Stomach (tissue), 4 donors: ENCODE results near the gene CENPN.

Source experiments
- EP300 ChIP-seq: sonication (generic); formaldehyde crosslinking; IDR thresholded peaks from one replicate; pipeline ENCODE4 v1.6.1; 2017; ENCODE audit warnings: antibody characterized with exemption
- POLR2A ChIP-seq, 4 donors: fragments of 450-650 bp; IDR thresholded peaks; one replicate each; pipeline ENCODE4 v1.6.1; 2016; ENCODE audit warnings: antibody characterized with exemption in 4 of 4, control low read depth in 2 of 4, mild to moderate bottlenecking in 1 of 4, moderate library complexity in 1 of 4
- POLR2AphosphoS5 ChIP-seq, 3 donors: sonication (generic); formaldehyde crosslinking; IDR thresholded peaks; one replicate each; pipeline ENCODE4 v1.6.1; 2016; ENCODE audit warnings: antibody characterized with exemption in 3 of 3

GRCh38 chr16:81004646-81005353, 2.2 kb upstream of the CENPN start:
- TF ChIP-seq POLR2A (IDR thresholded peaks at IDR 0.05) = no peak
- TF ChIP-seq EP300 = no peak
- TF ChIP-seq POLR2AphosphoS5 (IDR thresholded peaks at IDR 0.05) = no peak
